ENCODE data around the gene OPA3.

OPA3 gene

GRCh38 chr19:45500918-45501729 lies 83.5 kb downstream of the OPA3 start:
- DNase-seq, result no peak

GRCh38 chr19:45499196-45500180 lies 85.1 kb downstream of the OPA3 start:
- DNase-seq, result peak; percentile 67

DNA sequence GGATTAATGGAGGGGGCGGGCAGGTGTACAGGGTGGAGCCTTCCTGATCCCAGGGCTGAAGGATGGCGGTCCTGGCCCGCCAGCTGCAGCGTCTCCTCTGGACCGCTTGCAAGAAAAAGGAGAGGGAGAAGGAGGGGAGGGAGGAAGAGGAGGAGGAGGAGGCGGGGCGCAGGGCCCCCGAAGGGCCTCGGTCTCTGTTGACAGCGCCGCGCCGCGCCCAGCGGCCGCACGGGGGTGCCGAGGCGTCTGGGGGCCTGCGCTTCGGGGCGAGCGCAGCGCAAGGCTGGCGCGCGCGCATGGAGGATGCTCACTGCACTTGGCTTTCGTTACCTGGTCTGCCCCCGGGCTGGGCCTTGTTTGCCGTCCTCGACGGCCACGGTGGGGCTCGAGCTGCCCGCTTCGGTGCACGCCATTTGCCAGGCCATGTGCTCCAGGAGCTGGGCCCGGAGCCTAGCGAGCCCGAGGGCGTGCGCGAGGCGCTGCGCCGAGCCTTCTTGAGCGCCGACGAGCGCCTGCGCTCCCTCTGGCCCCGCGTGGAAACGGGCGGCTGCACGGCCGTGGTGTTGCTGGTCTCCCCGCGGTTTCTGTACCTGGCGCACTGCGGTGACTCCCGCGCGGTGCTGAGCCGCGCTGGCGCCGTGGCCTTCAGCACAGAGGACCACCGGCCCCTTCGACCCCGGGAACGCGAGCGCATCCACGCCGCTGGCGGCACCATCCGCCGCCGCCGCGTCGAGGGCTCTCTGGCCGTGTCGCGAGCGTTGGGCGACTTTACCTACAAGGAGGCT lies 86.0 kb downstream of the OPA3 start, which contains the start of gene PPM1N:
PPM1N (plus strand) TSS at position 33 of the 785 bp plus-strand sequence; CDS start at position 63, 30 bp downstream.
- DNase-seq, result peak; percentile 68

DNA sequence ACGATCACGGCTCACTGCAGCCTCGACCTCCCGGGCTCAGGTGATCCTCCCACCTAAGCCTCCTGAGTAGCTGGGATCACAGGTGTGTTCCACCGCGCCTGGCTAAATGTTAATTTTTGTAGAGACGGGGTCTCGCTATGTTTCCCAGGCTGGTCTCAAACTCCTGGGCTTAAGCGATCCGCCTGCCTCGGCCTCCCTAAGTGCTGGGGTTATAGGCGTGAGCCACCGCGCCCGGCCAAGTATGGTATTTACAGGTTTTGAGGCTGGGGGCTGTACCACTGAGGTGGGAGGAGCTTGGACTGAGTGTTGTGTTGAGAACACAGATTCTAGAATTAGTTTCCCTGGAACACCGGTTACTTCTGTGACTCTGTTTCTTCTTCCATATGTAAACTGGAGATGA lies 86.8 kb downstream of the OPA3 start:
- no peak for DNase-seq

GRCh38 chr19:45496349-45496953 lies 88.2 kb downstream of the OPA3 start:
- no peak for DNase-seq

DNA sequence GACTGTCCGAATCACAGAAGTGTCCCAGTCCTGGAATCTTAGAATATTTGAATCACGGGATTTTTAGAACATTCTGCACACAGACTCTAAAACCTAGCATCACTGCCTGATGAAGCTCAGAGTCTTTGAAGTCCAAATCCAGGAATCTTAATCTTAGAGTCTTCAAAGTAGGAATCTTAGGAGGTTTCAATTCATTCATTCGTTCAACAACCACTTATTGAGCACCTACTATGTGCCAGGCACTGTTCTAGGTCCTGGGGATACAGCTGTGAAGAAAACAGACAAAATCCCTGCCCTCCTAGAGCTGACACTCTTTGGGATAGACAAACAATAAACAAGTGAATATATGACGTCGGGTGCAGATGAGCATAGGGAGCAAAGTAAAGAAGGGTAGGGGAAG lies 89.4 kb downstream of the OPA3 start:
- DNase-seq, result no peak

- no peak for DNase-seq
Measured at GRCh38 chr19:45494261-45494916, 90.2 kb downstream of the OPA3 start.

GRCh38 chr19:45492627-45493470 lies 91.8 kb downstream of the OPA3 start:
- no peak for DNase-seq

- DNase-seq, result no peak
Measured at GRCh38 chr19:45492137-45492626, 92.4 kb downstream of the OPA3 start.

DNA sequence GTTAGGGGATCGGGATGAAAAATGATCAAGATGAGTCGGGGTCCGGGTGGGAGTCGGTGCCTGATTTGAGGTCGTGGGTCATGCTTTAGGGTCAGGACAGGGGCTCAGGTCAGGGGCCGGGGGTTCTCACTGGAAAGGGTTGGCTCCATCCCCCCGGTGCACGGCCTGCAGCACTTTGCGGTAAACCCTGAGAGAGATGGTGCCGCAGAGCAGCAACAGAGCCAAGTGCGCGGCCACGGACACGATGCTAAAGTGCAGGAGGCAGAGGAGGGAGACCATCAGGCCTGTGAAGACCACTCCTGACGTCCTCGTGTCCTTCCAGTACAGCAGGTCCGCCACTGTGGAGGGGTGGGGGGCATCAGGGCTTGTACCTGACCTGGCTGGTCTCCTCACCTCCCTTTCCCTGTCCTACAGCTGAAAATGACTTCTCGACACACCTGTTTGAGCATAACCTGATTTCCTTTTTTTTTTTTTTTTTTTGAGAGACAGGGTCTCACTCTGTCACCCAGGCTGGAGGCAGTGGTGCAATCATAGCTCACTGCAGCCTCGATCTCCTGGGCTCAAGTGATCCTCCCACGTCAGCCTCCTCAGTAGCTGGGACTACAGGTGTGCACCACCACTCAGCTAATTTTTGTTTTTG lies 95.3 kb downstream of the OPA3 start:
- DNase-seq, result no peak

DNA sequence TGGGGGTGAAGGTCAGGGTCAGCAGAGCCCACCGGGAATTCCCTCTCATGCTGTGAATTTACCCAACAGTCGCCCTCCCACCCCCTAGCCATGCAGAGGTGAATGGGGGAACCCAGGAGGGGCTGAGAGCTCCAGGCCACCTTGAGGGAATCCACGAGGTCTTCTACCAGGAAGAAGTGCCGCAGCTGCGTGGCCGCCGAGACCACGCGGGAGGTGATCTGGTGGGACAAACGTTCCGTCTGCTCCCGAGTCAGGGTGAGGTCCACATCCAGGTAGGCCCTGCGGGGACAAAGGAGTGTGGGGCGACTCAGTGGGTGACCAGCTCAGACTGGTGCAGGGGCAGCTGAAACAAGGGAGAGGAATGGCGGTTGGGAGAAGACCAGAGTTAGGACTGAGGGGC lies 95.9 kb downstream of the OPA3 start:
- DNase-seq, result no peak

- DNase-seq, result peak; percentile 94
Measured at GRCh38 chr19:45485305-45486077, 99.1 kb downstream of the OPA3 start.

- DNase-seq, result no peak
Measured at GRCh38 chr19:45484273-45484945, 100.2 kb downstream of the OPA3 start.

DNA sequence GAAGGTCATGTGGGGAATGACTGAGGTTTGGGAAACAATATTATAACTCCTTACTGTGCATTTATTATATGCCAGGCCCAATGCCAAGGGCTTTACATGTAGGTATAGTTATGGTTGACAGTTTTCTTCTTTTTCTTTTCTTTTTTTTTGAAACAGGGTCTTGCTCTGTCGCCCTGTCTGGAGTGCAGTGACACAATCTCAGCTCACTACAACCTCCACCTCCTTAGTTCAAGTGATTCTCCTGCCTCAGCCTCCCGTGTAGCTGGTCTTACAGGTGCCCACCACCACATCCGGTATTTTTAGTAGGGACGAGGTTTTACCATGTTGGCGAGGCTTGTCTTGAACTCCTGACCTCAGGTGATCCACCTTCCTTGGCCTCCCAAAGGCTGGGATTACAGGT lies 101.6 kb downstream of the OPA3 start:
- DNase-seq, result no peak

GRCh38 chr19:45478454-45479238 lies 106.0 kb downstream of the OPA3 start:
- peak; percentile 88 for DNase-seq

DNA sequence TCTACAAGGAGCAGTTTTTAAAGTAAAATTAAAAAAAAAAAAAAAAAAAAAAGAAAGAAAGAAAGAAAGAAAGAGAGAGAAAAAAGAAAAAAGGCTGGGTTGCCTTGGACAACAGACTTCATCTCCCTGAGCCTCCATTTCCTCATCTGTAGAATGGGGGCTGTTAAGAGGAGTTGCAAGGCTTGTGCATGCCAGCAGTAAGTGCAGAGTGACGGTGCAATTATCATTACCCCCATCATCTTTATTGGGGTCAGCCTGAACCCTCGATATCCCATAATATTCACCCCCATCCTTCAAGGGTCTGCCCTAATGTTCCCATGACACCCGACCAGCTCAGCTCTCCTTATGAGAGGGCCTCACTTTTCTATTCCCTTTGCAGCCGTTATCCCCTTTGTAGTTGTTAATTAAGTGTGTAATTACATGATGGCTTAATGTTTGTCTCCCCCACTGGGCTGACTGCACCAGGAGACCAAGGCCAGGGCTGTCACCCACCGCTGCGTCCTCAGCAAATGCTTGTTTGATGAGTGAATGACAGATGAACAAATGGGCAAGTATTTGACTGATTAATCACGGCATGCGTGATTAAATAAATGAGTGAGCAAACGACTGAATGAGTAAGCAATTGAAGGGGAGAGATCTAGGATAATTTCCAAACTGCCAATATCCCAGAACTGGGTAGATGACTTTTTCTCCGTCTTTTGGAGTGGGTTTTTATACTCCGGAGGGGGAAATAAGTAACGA lies 106.7 kb downstream of the OPA3 start:
- peak; percentile 32 for DNase-seq

Data from CD4-positive, alpha-beta T cell treated with Interferon gamma for 1 hour (primary cell).